Measurements from ENCODE around the gene C1orf74. TPM values are rescaled to one million over a fixed set of nuclear protein-coding genes. Genes with fewer than 3 reads are reported as not detected.
A peak's percentile ranks its signal among the peaks of the same experiment; 100 is the strongest.

Gene C1orf74
- total and polyA plus RNA-seq, 2 experiments from 2014 or later = 1.4 to 2.3 TPM

DNA sequence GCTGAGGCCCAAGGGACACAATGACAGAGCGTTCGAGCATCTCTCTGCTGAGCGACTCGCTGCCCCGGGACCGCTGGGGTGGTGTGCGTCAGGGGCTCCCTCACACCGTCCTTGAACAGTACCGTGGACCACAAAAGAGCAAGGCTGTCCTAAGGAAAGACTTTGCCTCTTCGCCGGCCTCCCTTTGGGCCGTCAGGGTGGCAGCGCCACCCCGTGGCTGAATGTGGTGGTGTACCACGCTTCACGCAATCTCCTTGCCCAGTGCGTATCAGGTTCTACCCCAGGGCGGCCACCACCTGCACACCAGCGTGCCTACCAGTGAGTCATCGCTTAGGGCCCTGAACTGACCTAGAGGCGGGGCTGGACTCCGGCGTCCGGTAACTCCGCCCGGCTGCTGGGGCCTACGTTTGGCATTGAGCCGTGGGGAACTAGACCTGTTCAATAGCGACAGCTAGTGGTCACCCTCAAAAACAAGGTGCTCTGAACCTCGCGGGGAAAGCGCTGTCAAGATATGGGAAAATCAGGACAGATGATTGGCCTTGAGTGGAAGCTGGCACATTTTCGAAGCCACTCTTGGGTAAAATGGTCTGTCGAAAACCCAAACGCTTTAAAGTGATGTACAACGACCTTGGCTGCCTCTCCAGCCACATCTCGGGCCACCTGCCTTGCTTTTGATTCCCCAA, 36.6 kb downstream of the C1orf74 start:
- WGBS, 2 experiments (ENCODE audit: low coverage in 1 of 2, low lambda C conversion rate in 2 of 2, missing lambda C conversion rate in 2 of 2) = 15 to 22% methylated on average over 32 to 37 of the region's 37 CpGs
- Histone ChIP-seq H3K9me2 (ENCODE audit: insufficient read depth) (no peaks in the 10 kb centered on the region), H3K4me2 (ENCODE audit: unreplicated experiment) (peak overlapping the region; percentile 53), H3K79me2 (ENCODE audit: insufficient read depth) (no peaks in the 10 kb centered on the region), H3K4me1 (ENCODE audit: insufficient read depth) (peaks cover 9% of the 10 kb centered on the region; the same call in 1 of the 2 replicates), H3K27ac (no peak overlapping the region), H3K27me3 (replicated peaks; ENCODE audit: insufficient read depth) (no peaks in the 10 kb centered on the region), H2AFZ (peak overlapping the region; percentile 48; the same call in 1 of the 2 replicates), H4K20me1 (ENCODE audit: insufficient read depth) (no peaks in the 10 kb centered on the region), H3K9ac (no peak overlapping the region), H3F3A (ENCODE audit: insufficient read depth) (peaks cover 7% of the 10 kb centered on the region; the same call in 1 of the 2 replicates), H3K4me3 (peak overlapping the region; percentile 45), H3K9me3 (ENCODE audit: low read depth) (no peaks in the 10 kb centered on the region), H3K36me3 (ENCODE audit: low read depth) (no peaks in the 10 kb centered on the region)
- in situ Hi-C loops (cut with MboI) = no loop called here
- DNase-seq = peak; percentile 91
- TF ChIP-seq EZH2 (IDR thresholded peaks at IDR 0.05; ENCODE audit: insufficient read depth, poor library complexity, severe bottlenecking) (no peak), EZH2phosphoT487 (IDR thresholded peaks at IDR 0.05; ENCODE audit: insufficient read depth, low read depth) (no peak)

DNA sequence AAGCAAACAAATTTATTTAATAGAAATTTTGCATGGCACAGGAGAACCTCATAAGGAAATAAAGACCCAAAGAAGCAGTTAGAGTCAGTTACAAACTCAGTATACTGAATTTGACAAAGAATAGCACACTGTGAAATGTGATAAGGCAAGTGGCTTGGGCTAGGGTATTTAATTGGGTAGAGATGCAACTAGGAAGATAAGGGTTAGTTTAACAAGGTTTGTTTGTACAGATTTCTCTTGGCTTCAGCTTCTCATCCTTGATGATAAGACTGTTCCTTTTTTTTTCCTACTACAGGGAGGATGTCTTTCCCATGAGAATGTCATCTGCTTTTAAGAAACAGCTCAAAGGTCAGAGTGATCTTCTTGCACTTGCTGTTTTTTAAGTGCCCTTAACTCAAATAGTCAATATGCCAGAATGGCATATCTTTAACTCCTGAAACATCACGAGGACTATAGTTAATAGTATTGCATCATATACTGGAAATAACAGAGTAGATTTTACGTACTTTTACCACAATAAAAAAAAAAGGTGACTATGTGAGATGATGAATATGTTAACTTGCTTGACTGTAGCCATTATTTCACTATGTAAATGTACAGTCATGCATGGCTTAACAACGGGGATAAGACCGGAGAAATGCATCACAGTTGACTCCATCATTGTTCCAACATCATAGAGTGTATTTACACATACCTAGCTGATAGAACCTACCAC, 37.8 kb downstream of the C1orf74 start:
- Histone ChIP-seq H3K79me2 (ENCODE audit: insufficient read depth) (no peaks in the 10 kb centered on the region), H3F3A (ENCODE audit: insufficient read depth) (peaks cover 16% of the 10 kb centered on the region; the same call in 1 of the 2 replicates), H3K27me3 (replicated peaks; ENCODE audit: insufficient read depth) (no peaks in the 10 kb centered on the region), H2AFZ (no peak overlapping the region), H3K9me3 (ENCODE audit: low read depth) (no peaks in the 10 kb centered on the region), H3K9me2 (ENCODE audit: insufficient read depth) (no peaks in the 10 kb centered on the region), H3K4me1 (ENCODE audit: insufficient read depth) (peaks cover 19% of the 10 kb centered on the region; the same call in 1 of the 2 replicates), H3K9ac (no peak overlapping the region), H3K36me3 (ENCODE audit: low read depth) (no peaks in the 10 kb centered on the region), H3K4me2 (ENCODE audit: unreplicated experiment) (no peak overlapping the region), H3K4me3 (no peak overlapping the region), H3K27ac (no peak overlapping the region), H4K20me1 (ENCODE audit: insufficient read depth) (no peaks in the 10 kb centered on the region)
- TF ChIP-seq EZH2 (IDR thresholded peaks at IDR 0.05; ENCODE audit: insufficient read depth, poor library complexity, severe bottlenecking) = no peak
- TF ChIP-seq EZH2phosphoT487 (IDR thresholded peaks at IDR 0.05; ENCODE audit: insufficient read depth, low read depth) = no peak
- DNase-seq = no peak
- WGBS, 2 experiments (ENCODE audit: low coverage in 1 of 2, low lambda C conversion rate in 2 of 2, missing lambda C conversion rate in 2 of 2) = 80 to 84% methylated on average over 4 of the region's 4 CpGs
- in situ Hi-C loops (cut with MboI) = no loop called here

DNA sequence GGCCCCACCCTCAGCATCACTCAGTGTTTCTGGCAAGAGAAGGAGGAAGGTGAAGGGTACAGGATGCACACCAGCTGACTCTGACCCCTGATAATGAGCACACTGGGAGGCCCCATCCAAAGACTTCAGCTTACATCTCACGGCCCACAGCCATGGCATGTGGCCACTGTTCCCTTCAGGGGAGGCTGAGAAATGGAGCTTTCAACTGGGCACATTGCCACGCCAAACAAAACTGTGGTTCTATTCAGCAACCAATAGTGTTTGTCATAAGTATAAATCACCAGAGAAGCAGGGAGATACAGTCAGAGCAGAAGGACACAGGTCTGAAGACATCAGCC, 41.2 kb downstream of the C1orf74 start:
- H3K9me2 ChIP-seq (ENCODE audit: insufficient read depth) = no peaks in the 10 kb centered on the region
- whole genome bisulfite sequencing, 2 experiments (ENCODE audit: low coverage in 1 of 2, low lambda C conversion rate in 2 of 2, missing lambda C conversion rate in 2 of 2) = 40 to 51% methylated on average over 2 of the region's 2 CpGs
- peaks cover 19% of the 10 kb centered on the region; the same call in 1 of the 2 replicates for H3K4me1 ChIP-seq (ENCODE audit: insufficient read depth)
- H3F3A ChIP-seq (ENCODE audit: insufficient read depth) = peaks cover 16% of the 10 kb centered on the region; the same call in 1 of the 2 replicates
- H3K79me2 ChIP-seq (ENCODE audit: insufficient read depth) = no peaks in the 10 kb centered on the region
- H3K4me3 ChIP-seq = no peak overlapping the region
- H3K4me2 ChIP-seq (ENCODE audit: unreplicated experiment) = peak overlapping the region; percentile 47
- no peak for TF ChIP-seq EZH2 (IDR thresholded peaks at IDR 0.05; ENCODE audit: insufficient read depth, poor library complexity, severe bottlenecking)
- no peak for TF ChIP-seq EZH2phosphoT487 (IDR thresholded peaks at IDR 0.05; ENCODE audit: insufficient read depth, low read depth)
- in situ Hi-C loops (cut with MboI) = no loop called here
- H3K27ac ChIP-seq = peak overlapping the region; percentile 50
- no peaks in the 10 kb centered on the region for H3K36me3 ChIP-seq (ENCODE audit: low read depth)
- peak; percentile 58 for DNase-seq
- no peaks in the 10 kb centered on the region for H3K27me3 ChIP-seq (replicated peaks; ENCODE audit: insufficient read depth)
- H2AFZ ChIP-seq = peak overlapping the region; percentile 36
- peak overlapping the region; percentile 41; the same call in 1 of the 2 replicates for H3K9ac ChIP-seq
- H3K9me3 ChIP-seq (ENCODE audit: low read depth) = no peaks in the 10 kb centered on the region
- no peaks in the 10 kb centered on the region for H4K20me1 ChIP-seq (ENCODE audit: insufficient read depth)

DNA sequence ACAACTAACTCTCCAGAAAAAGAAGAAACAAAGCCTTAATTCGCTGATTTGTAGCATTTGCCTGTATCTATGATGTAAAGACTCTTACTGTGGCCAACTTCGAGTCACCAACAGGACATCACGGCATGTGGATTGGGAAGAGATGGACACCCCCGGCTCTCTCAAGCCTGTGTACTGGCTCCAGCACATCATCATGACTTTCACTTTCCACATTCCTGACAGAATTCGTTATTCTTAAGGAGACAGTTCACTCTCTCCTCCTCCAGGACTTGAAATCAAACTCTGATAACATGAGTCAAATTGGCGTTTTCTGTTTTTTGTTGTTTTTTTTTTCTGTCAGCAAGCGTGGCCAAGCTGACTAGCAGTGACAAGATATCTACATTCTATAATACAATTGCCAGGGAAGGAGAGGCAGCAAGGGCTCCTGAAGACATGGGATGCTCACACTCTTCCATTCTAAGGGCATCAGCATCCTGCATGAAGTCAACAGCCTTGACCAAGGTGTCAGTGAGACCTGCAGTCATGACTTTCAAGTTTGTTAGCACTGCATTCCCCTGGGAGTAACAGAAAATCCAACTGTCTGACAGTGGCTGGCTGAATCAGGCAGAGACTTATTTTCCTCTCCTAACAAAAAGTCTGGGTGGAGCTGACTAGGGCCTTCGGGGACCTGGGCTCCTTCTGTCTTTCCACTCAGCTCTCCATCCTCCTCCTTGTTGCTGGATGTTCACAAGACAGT, 41.8 kb downstream of the C1orf74 start:
- peak overlapping the region; percentile 36; the same call in 1 of the 2 replicates for H3K4me3 ChIP-seq
- in situ Hi-C loops (cut with MboI) = no loop called here
- peak overlapping the region; percentile 36 for H2AFZ ChIP-seq
- H3K9me2 ChIP-seq (ENCODE audit: insufficient read depth) = no peaks in the 10 kb centered on the region
- no peak for TF ChIP-seq EZH2 (IDR thresholded peaks at IDR 0.05; ENCODE audit: insufficient read depth, poor library complexity, severe bottlenecking)
- H3K27me3 ChIP-seq (replicated peaks; ENCODE audit: insufficient read depth) = no peaks in the 10 kb centered on the region
- peak overlapping the region; percentile 42 for H3K9ac ChIP-seq
- WGBS, 2 experiments (ENCODE audit: low coverage in 1 of 2, low lambda C conversion rate in 2 of 2, missing lambda C conversion rate in 2 of 2) = 6 to 7% methylated on average over 8 of the region's 8 CpGs
- peak; percentile 85 for DNase-seq
- peaks cover 19% of the 10 kb centered on the region; the same call in 1 of the 2 replicates for H3K4me1 ChIP-seq (ENCODE audit: insufficient read depth)
- H3K36me3 ChIP-seq (ENCODE audit: low read depth) = no peaks in the 10 kb centered on the region
- peaks cover 16% of the 10 kb centered on the region; the same call in 1 of the 2 replicates for H3F3A ChIP-seq (ENCODE audit: insufficient read depth)
- H3K9me3 ChIP-seq (ENCODE audit: low read depth) = no peaks in the 10 kb centered on the region
- peak overlapping the region; percentile 47 for H3K4me2 ChIP-seq (ENCODE audit: unreplicated experiment)
- no peaks in the 10 kb centered on the region for H4K20me1 ChIP-seq (ENCODE audit: insufficient read depth)
- H3K27ac ChIP-seq = peak overlapping the region; percentile 50
- no peaks in the 10 kb centered on the region for H3K79me2 ChIP-seq (ENCODE audit: insufficient read depth)
